ENCODE measurements around the gene OTOS. TPM values are rescaled to one million over a fixed set of nuclear protein-coding genes. Genes with fewer than 3 reads are reported as not detected.

OTOS gene
- polyA plus RNA-seq, 5 donors, result not detected

DNA sequence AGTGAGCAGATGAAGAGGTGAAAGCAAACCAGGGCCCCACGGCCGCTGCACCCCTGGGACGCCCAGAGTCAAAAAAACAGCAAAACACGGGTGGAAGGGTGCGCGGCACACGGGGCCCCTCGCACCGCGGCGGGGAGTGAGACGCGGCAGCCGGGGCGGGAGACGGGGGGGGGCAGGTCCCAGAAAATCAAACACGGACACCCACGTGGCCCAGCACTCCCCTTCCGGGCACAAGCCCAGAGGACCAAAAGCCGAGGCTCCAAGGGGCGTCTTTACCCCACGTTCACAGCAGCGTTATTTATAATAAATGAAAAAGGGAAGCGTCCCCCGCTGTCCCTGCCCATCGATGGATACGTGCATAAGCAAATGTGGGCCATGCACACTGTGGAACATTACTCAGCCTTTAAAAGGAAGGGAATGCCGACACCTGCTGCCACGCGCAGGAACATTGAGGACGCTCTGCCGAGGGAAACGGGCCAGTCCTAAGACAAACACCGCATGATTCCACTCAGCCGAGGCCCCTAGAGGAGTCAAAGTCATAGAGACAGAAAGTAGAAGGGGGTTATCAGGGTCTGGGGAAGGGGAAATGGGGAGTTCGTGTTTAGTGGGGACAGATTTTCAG is 3.7 kb downstream of the OTOS start:
- no peak for DNase-seq

GRCh38 chr2:240136013-240136670 is 4.3 kb downstream of the OTOS start, which contains the start of gene COPS9:
COPS9 (minus strand) TSS chr2:240136305; CDS start chr2:240136284, 21 bp downstream.
- peak; percentile 83 to 87 for DNase-seq

DNA sequence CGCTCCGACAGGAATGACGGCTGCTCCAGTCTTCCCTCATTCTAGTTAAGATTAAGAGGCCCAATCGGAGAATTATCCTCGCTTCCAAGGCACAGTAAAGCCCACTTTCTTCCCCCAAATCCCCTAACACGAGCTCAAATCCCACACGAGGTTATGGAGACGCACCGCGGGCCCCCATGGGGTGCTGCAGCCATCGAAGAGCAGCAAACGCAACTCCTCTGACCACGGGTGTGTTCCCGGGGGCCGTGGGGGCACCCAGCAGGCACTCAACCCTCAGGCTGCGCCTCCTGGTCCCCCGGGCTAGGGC is 4.8 kb downstream of the OTOS start:
- DNase-seq, result no peak

DNA sequence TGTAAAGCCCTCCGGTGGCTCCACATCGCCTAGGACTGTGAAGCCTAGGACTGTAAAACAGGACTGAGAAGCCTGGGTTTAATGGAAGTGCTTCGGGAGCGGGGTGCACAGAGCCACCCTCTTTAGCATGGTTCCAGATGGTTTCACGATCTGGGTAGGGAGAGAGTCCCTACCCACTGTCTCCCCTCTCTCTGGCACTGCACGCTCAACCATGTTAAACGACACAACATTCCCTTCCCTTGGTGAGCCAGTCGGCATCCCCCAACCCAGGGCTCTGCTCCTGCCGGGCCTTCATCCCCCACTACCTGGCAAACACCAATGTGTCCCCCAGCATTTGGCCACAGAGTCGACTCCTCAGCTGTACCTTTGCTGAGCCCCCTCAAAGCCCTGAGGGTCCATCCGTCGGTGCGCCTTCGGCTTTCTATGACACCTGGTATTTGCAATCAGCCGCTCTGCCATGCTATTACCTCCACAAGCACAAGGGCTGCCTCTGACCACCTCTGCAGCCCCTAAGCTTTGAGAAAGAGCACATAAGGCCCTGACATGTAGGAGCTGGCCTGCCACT is 5.4 kb downstream of the OTOS start:
- DNase-seq, result no peak

- no peak for DNase-seq
These were observed 6.0 kb downstream of the OTOS start for GRCh38 chr2:240134466-240134865.

DNA sequence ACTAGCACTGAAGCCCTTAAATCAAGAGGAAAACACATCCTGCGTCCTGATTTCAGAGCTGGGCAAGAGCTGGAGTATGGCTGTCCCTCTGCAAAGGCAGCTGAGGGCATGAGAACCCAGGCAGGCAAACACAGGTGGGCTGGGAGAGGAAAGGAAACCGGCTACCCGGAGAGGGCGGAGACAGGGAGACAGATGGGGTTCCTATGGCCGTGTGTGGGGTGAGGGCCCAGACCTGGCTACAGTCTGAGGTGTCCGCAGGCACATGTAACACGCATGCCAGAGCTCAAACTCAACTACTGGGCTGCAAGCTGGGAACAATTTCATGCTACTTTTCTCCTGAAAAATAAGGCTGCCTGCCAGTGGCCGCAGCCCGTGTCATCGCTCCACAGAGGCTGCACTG is 7.1 kb downstream of the OTOS start:
- DNase-seq, result no peak

DNA sequence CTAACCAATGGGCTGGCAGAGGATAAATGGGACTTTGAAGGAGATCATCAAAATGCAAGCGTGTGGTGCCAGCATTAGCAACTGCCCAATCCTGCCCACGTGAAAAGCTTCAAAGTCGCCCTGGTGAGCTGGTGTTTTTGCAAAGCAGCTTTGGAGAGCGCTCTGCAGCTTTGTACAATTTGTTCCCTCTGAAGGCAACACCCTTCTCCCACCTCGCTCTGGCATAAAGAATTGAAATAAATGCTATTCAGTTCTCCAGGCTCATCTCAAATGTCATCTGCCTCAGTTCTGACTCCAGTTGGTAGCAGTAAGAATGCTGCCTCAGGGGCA is 7.8 kb downstream of the OTOS start:
- no peak for DNase-seq

DNA sequence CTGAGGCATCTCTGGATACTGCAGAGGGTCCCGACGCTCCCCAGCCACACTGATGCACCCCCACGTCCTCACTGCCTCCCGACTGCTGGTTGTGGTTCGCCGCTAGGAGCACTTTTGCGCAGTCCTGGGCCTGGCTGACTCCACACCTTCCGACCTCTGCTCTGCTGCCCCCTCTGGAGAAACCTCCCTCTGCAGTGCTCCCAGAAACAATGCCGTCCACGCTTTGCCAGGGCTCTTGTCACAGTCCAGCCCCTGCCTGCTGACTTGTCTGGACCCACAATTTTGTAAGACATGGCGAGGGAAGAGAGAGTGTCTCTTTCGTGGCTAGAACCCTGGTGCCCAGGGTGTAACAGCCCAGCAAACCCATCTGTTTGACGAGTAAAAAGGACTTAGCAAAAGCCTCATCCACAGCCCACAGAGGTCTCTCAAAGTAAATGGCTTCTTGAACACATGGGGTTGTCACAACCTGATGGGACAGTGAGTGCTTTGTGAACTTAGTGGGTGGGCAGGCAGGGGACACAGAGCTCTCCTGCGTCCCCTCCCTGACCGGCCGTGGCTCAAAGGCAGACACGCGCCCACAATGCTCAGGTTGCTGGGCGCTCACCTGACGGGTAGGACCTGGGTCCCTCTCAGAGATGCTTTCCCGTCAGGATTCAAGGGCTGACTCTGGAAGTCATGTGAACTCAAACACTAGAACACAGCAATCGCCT is 8.4 kb downstream of the OTOS start:
- no peak for DNase-seq

GRCh38 chr2:240131296-240131695 is 9.2 kb downstream of the OTOS start:
- DNase-seq, result no peak

DNA sequence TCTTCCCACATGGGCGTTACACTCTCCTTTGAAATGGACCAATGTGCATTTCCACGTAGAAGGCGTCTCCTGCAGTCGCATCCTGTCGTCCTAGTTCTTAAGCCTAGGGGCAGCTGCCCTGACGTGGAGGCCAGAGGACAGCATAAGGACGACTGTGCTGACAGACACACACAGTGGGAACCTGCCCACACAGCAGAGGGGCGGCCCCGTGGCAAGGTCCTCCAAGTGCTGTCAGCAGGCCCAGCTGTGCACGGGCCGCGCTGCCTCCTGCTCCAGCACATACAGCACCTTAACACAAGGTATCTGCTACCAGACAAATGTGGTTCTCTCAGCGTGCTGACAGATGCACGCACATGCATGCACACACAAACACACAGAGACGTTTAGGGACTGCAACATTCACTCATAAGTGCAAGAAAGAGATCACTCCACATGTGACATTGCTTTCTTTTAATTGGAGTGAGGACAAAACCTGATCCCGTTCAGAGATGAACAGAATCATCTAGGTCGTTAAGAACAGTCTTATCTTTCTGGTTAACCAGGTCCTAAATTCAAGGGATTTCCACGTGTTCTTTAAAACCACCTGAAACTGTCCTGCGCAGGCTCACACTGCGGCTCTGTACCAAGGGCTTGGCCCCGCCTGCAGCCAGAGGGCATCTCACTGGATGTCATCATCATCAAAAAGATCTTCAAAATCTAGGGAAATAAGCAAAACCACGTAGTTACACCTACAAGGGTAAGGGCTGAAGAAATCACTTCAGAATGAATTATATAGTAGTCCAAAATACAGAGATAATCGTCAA is 9.9 kb downstream of the OTOS start:
- DNase-seq, result no peak

- no peak for DNase-seq
These were observed 10.6 kb downstream of the OTOS start for GRCh38 chr2:240129731-240130392.

GRCh38 chr2:240129311-240129710 is 11.1 kb downstream of the OTOS start:
- no peak for DNase-seq

GRCh38 chr2:240128608-240129145 is 11.8 kb downstream of the OTOS start:
- no peak for DNase-seq

DNA sequence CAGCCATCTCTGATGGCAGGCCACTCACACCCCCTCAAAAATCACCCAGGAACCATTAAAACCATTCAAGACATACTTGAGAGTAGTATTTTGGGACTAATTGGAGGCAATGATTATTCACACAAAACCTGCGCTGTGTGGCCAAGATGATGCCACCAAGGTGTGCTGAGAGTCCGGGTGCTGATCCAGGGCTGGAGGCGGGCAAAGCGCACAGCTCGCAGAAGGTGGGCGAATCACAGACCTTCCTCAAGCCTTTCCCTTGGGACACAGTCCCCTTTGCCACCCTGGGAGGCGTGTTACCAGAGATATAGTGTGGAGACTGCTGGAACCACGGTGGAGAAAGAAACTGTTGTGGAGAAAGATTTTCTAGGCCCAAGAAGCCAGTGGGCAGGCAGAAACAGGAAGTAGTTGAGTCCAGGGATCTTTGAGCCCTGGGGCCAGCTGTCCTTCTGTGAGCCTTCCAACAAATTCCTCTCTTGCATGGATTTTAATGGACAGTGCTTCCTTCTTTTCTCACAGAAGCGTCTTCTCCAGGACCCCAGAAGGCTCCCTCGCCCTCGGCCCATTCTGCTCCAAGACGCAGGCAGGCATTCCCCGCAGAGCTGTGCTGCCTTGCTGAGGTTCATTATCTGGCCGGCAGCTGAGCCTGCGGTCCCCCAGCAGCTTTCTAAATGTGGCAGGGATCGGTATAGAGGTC is 12.4 kb downstream of the OTOS start:
- no peak for DNase-seq

DNA sequence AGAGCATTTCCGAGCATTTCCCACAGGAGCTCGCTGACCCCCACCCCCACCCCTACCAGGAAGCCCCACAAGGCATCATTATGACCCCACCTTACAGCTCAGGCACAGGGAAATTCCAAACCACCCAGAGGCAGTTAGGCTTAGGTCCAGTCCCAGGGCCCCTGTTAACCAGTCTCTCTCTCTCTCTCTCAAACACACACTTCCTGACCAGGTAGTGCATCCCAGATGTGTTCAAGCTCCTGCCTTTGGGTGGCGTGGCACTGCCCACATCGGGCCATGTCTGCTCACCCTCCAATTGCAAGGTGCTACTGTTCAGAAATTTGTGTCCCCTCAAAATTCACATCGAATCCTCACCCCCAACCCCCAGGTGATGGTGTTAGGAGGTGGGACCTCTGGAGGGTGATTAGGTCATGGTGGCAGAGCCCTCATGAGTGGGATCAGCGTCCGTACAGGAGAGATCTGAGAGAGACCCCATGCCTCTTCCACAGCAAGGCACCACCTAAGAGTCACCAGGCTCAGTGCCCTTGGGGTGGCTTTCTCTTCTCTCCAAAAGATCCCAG is 13.2 kb downstream of the OTOS start:
- DNase-seq, result no peak

GRCh38 chr2:240126731-240127130 is 13.7 kb downstream of the OTOS start:
- no peak for DNase-seq

- DNase-seq, result no peak
These were observed 14.7 kb downstream of the OTOS start for GRCh38 chr2:240125742-240126141.

DNA sequence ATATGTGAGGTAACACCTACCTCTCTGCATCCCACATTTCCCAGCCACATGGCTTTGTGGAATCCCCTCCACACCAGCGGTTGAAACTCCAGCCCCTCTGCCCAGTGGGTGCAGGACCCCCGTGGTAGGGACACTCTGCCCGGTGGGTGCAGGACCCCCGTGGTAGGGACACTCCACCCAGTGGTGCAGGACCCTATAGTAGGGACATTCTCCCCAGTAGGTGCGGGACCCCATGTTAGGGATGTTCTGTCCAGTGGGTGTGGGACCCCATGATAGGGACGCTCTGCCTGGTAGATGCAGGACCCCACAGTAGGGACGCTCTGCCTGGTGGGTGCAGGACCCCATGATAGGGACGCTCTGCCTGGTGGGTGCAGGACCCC is 15.8 kb downstream of the OTOS start:
- DNase-seq, result no peak

DNA sequence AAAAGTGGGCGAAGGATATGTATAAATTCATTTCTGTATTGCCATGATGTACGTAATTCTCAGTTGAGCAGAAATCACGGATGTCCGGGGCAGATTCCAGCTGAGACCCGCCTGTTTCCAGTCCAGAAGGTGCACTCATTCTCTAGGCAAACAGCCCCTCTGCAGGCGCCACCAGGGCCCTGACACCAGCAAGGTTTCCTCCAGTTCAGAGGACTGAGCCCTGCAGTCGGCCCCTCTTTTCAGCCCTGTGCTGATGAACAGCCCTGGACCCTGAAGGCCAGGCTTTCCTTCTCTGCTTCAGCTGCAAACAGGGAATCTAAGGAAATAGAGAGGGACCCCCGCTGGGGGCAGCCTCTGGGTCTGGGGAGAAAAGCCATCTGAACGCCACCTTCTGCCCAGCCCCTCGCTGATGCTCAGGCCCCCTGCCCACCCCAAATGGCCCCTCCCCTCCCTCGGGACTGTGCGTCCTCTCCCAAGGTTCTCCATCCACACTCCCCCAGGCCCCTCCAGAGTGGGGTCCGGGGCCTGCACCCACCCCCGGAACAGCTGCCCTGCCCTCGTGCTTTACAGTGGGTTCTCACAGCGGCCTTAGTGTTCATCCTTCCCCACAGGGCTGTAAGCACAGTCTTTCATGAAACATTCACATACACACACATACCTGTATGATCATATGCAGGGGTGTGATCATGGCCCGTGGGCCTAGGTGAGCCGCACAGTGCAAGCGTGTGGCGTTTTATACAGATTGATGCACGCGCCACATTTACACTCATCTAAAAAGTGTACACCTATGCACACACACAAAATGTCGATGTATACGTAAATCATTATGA is 16.4 kb downstream of the OTOS start:
- no peak for DNase-seq

- DNase-seq, result no peak
These were observed 18.8 kb downstream of the OTOS start for GRCh38 chr2:240121675-240122074.
